ENCODE results near the gene FANCG.

Gene FANCG

GRCh38 chr9:35042891-35043545 lies 36.7 kb downstream of the FANCG start:
- Histone ChIP-seq H4K20me1 (ENCODE audit: insufficient read depth, low read length, poor library complexity, severe bottlenecking) (no peaks in the 10 kb centered on the region), H3K4me2 (ENCODE audit: low read depth, low read length, poor library complexity, severe bottlenecking) (no peak overlapping the region), H3K79me2 (ENCODE audit: insufficient read depth, low read length) (no peaks in the 10 kb centered on the region), H2AFZ (ENCODE audit: low read length) (no peak overlapping the region), H3K9me2 (replicated peaks; ENCODE audit: low read depth, low read length) (no peaks in the 10 kb centered on the region), H3K4me3 (ENCODE audit: low read length, poor library complexity, severe bottlenecking) (no peak overlapping the region), H3K36me3 (ENCODE audit: insufficient read depth, low read length) (peaks cover 5% of the 10 kb centered on the region; the same call in 1 of the 2 replicates), H3K9ac (ENCODE audit: low read depth, low read length, poor library complexity, severe bottlenecking) (no peak overlapping the region), H3K27me3 (ENCODE audit: insufficient read depth, low read length, poor library complexity, severe bottlenecking) (no peaks in the 10 kb centered on the region), H3F3A (ENCODE audit: low read depth) (no peaks in the 10 kb centered on the region), H3K9me3 (ENCODE audit: insufficient read depth, low read depth, low read length) (no peaks in the 10 kb centered on the region), H3K4me1 (ENCODE audit: insufficient read depth, low read length, poor library complexity, severe bottlenecking) (peaks cover 3% of the 10 kb centered on the region)
- TF ChIP-seq CTCF (conservative IDR thresholded peaks at IDR 0.05; ENCODE audit: low read length): no peak
- TF ChIP-seq EZH2phosphoT487 (IDR thresholded peaks at IDR 0.05; ENCODE audit: borderline replicate concordance): no peak

DNA sequence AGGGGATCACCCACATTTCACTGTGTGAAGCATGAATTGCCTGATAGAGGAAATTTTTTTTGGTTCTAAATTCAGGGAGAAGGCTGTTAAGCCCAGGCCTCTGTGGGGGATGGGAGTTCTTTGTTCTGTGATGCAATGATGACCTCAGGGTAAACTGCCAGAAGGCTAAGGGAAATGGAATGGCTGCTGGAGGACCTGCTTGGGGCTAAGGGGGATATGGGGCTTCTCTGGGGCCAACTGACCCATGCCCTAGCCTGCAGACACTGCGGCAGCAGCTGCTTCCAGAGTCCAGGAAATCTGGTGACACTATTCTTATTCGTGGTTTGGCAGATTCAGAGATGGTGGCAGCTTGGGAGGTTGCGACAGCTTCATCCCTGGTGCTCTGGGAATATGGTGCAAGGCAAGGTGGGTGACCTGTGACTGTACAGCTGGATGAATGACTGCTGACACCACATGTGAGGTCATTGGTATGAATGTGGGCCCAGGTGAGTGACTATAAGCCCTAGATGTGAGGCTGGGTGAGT lies 37.6 kb downstream of the FANCG start:
- no peak overlapping the region for H3K9ac ChIP-seq (ENCODE audit: low read depth, low read length, poor library complexity, severe bottlenecking)
- peaks cover 5% of the 10 kb centered on the region; the same call in 1 of the 2 replicates for H3K36me3 ChIP-seq (ENCODE audit: insufficient read depth, low read length)
- no peaks in the 10 kb centered on the region for H4K20me1 ChIP-seq (ENCODE audit: insufficient read depth, low read length, poor library complexity, severe bottlenecking)
- peaks cover 3% of the 10 kb centered on the region for H3K4me1 ChIP-seq (ENCODE audit: insufficient read depth, low read length, poor library complexity, severe bottlenecking)
- H3K4me2 ChIP-seq (ENCODE audit: low read depth, low read length, poor library complexity, severe bottlenecking): no peak overlapping the region
- no peak overlapping the region for H3K4me3 ChIP-seq (ENCODE audit: low read length, poor library complexity, severe bottlenecking)
- TF ChIP-seq EZH2phosphoT487 (IDR thresholded peaks at IDR 0.05; ENCODE audit: borderline replicate concordance) (no peak), CTCF (conservative IDR thresholded peaks at IDR 0.05; ENCODE audit: low read length) (no peak)
- H3K9me2 ChIP-seq (replicated peaks; ENCODE audit: low read depth, low read length): no peaks in the 10 kb centered on the region
- H3K27me3 ChIP-seq (ENCODE audit: insufficient read depth, low read length, poor library complexity, severe bottlenecking): no peaks in the 10 kb centered on the region
- no peaks in the 10 kb centered on the region for H3F3A ChIP-seq (ENCODE audit: low read depth)
- no peaks in the 10 kb centered on the region for H3K79me2 ChIP-seq (ENCODE audit: insufficient read depth, low read length)
- no peaks in the 10 kb centered on the region for H3K9me3 ChIP-seq (ENCODE audit: insufficient read depth, low read depth, low read length)
- no peak overlapping the region for H2AFZ ChIP-seq (ENCODE audit: low read length)

DNA sequence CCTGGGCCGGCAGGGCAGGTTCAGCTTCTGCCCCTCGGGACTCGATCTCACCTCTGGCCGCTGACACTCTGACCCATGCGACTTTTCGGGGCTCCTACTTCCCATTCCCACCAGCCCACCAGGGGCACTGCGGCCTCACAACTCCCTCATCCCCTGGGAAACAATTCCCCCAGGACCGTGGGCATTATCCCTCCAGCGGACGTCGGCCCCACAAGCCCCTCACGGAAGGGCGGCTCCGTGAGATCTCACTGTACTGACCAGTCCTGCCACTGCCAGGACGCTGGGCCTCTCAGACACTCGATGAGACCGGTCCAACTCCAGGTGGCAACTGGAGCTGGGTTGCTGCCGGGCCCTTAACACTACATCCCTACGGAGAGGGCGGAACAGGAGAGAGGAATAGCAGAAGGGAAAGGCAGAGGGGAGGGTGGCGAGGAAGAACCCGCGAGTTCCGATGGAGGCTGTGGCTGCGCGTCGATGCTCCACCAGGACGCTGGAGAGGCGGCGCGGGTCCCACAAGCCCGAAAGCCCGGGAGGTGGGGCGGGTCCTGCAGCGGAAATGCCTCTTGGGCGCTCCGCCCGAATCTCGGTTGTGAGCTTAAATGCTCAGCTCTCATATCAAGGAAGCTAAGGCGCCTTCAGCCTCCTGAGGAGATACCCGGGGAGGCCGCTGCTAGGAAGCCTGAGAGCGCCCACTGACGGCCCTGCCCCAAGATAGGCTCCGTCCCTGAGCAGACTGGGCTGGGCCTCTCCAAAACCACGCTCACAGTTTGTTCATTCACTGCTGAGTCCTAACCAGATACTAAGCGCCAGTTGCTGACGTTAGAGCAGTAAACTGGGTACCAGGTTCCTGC lies 43.7 kb downstream of the FANCG start:
- H3K36me3 ChIP-seq (ENCODE audit: insufficient read depth, low read length): no peaks in the 10 kb centered on the region
- H3K4me2 ChIP-seq (ENCODE audit: low read depth, low read length, poor library complexity, severe bottlenecking): no peak overlapping the region
- no peak overlapping the region for H3K9ac ChIP-seq (ENCODE audit: low read depth, low read length, poor library complexity, severe bottlenecking)

More for the DNA sequence above, 43.7 kb downstream of the FANCG start:
- Histone ChIP-seq H3K4me3 (ENCODE audit: low read length, poor library complexity, severe bottlenecking) (no peak overlapping the region), H3K27me3 (ENCODE audit: insufficient read depth, low read length, poor library complexity, severe bottlenecking) (no peaks in the 10 kb centered on the region), H3K9me2 (replicated peaks; ENCODE audit: low read depth, low read length) (no peaks in the 10 kb centered on the region), H3K9me3 (ENCODE audit: insufficient read depth, low read depth, low read length) (no peaks in the 10 kb centered on the region), H4K20me1 (ENCODE audit: insufficient read depth, low read length, poor library complexity, severe bottlenecking) (no peaks in the 10 kb centered on the region), H3K79me2 (ENCODE audit: insufficient read depth, low read length) (no peaks in the 10 kb centered on the region), H3K4me1 (ENCODE audit: insufficient read depth, low read length, poor library complexity, severe bottlenecking) (peaks cover 3% of the 10 kb centered on the region), H2AFZ (ENCODE audit: low read length) (no peak overlapping the region), H3F3A (ENCODE audit: low read depth) (no peaks in the 10 kb centered on the region)
- TF ChIP-seq EZH2phosphoT487 (IDR thresholded peaks at IDR 0.05; ENCODE audit: borderline replicate concordance) (no peak), CTCF (conservative IDR thresholded peaks at IDR 0.05; ENCODE audit: low read length) (no peak)
